SK-N-SH (cell line): ENCODE measurements around the gene PRKG1.

Source experiments
- CHD2 ChIP-seq: fragments of 150-350 bp; IDR thresholded peaks from 2 replicates; pipeline ENCODE4 v1.6.1; 2018; ENCODE audit warnings: low read length; ENCODE audit not compliant: partially characterized antibody
- CTCF ChIP-seq: fragments of 200-600 bp; sonication (generic); IDR thresholded peaks from 2 replicates; pipeline ENCODE4 v1.6.1; 2017; ENCODE audit warnings: antibody characterized with exemption, mild to moderate bottlenecking, moderate library complexity
- EZH2phosphoT487 ChIP-seq: fragments of 200-600 bp; sonication (generic); IDR thresholded peaks from 2 replicates; pipeline ENCODE4 v1.6.1; 2017; ENCODE audit warnings: low read depth, mixed run types, mild to moderate bottlenecking, antibody characterized with exemption, moderate library complexity, borderline replicate concordance
- GABPA ChIP-seq: IDR thresholded peaks from 2 replicates; pipeline ENCODE4 v1.4.0; 2012; ENCODE audit warnings: low read depth, mild to moderate bottlenecking
- GATA2 ChIP-seq: sonication (generic); formaldehyde crosslinking; IDR thresholded peaks from 2 replicates; pipeline ENCODE4 v1.5.0; 2020; ENCODE audit warnings: mild to moderate bottlenecking, missing genetic modification reagents
- MAX ChIP-seq: IDR thresholded peaks from 2 replicates; pipeline ENCODE4 v1.4.0; 2012; ENCODE audit warnings: low read depth
- NRF1 ChIP-seq: IDR thresholded peaks from 2 replicates; pipeline ENCODE4 v1.6.1; 2012; ENCODE audit warnings: low read depth, mild to moderate bottlenecking, low read length
- POLR2AphosphoS5 ChIP-seq: IDR thresholded peaks from 2 replicates; pipeline ENCODE4 v1.6.1; 2012; ENCODE audit warnings: low read depth, low read length
- RCOR1 ChIP-seq: fragments of 150-350 bp; IDR thresholded peaks from 2 replicates; pipeline ENCODE4 v1.6.1; 2017; ENCODE audit warnings: antibody characterized with exemption, low read length
- REST ChIP-seq: IDR thresholded peaks from 2 replicates; pipeline ENCODE4 v1.6.1; 2012; ENCODE audit warnings: mild to moderate bottlenecking, low read depth, low read length, moderate library complexity
- SIN3A ChIP-seq: IDR thresholded peaks from 2 replicates; pipeline ENCODE4 v1.6.1; 2012; ENCODE audit warnings: low read depth, mild to moderate bottlenecking, low read length, moderate library complexity, borderline replicate concordance
- SMC3 ChIP-seq: IDR thresholded peaks from 2 replicates; pipeline ENCODE4 v1.6.1; 2012; ENCODE audit warnings: low read depth, low read length, improper control_type of control experiment
- TEAD4 ChIP-seq: IDR thresholded peaks from 2 replicates; pipeline ENCODE4 v1.4.0; 2012; ENCODE audit warnings: mild to moderate bottlenecking, borderline replicate concordance; ENCODE audit not compliant: insufficient read depth
- USF2 ChIP-seq: fragments of 150-350 bp; IDR thresholded peaks from 2 replicates; pipeline ENCODE4 v1.6.1; 2017; ENCODE audit warnings: antibody characterized with exemption, low read length, low read depth, borderline replicate concordance

GRCh38 chr10:52011118-52011517, 936.8 kb downstream of the PRKG1 start:
- no peak for TF ChIP-seq CTCF
- no peak for TF ChIP-seq RCOR1
- TF ChIP-seq GATA2 = no peak
- TF ChIP-seq GABPA = no peak
- no peak for TF ChIP-seq POLR2AphosphoS5
- TF ChIP-seq SMC3 = no peak
- TF ChIP-seq USF2 = no peak
- TF ChIP-seq MAX = no peak
- TF ChIP-seq CHD2 = no peak
- TF ChIP-seq EZH2phosphoT487 = no peak
- no peak for TF ChIP-seq NRF1
- TF ChIP-seq SIN3A = no peak
- TF ChIP-seq REST = no peak
- TF ChIP-seq TEAD4 = no peak
